Heart left ventricle (tissue), 13 donors: ENCODE results near the gene SLC6A3.

ENCODE experiments used
- CTCF ChIP-seq, 12 donors: fragments of 200-600 bp; sonication (generic) in 4 of 12; IDR thresholded peaks; one replicate each; pipeline versions ENCODE4 v1.5.0 to v1.8.0; 2018 to 2022; ENCODE audit warnings: antibody characterized with exemption in 12 of 12, mild to moderate bottlenecking in 5 of 12
- POLR2A ChIP-seq, 2 donors: fragments of 450-650 bp; IDR thresholded peaks; one replicate each; pipeline ENCODE4 v1.6.1; 2017; ENCODE audit warnings: antibody characterized with exemption in 2 of 2, mild to moderate bottlenecking in 2 of 2, moderate library complexity in 2 of 2
- donor health status: ischemic (EF 13 %, LVEDD 7.1; RV severe dilation, severe dysfunction).
- donor health status: DM: no; HTN: yes; CAD: no.
- donor health status: DM: no; HTN: no; CAD: no.
- donor health status: ischemic (EF 25% LVEDD 6.9; RV normal size, moderate dysfunction).
- donor health status: ischemic (EF 25% LVEDD 5.7; RV mildly dilated, moderate dysfunction).
- donor health status: ischemic (EF 35%, LVEDD 5.7; RV mildly dilated, moderate dysfunction).
- donor health status: nonischemic (EF 11% LVEDD 7.7; RV severe dilation, severe dysfunction).
- donor health status: DM: yes; HTN: yes; CAD: no.
- donor health status: PGD.
- donor health status: ischemic (EF 29% LVEDD 5.4; RV normal size, mild dysfunction).
- donor health status: nonischemic (EF 23%, LVEDD 6.1; RV moderate dilation, normal function).

- TF ChIP-seq POLR2A (IDR thresholded peaks at IDR 0.05) (no peak), CTCF (IDR thresholded peaks at IDR 0.05) (no peak)
Measured at GRCh38 chr5:1465966-1466471, 20.8 kb upstream of the SLC6A3 start.
